GM23338 (cell line): Measurements from ENCODE around the gene ZNF507. TPM values are rescaled to one million over a fixed set of nuclear protein-coding genes. Genes with fewer than 3 reads are reported as not detected.
A peak's percentile ranks its signal among the peaks of the same experiment; 100 is the strongest.

ENCODE experiments used
- ATAC-seq: fragments of 200-7000 bp; cut with Tn5 transposase; 3 replicates; pipeline ENCODE4 v1.9.1; 2020
- DNase-seq: peaks from one replicate; pipeline ENCODE4 v3.0.0-alpha.2; 2015; ENCODE audit warnings: low spot score
- H2AFZ ChIP-seq: fragments of 200-600 bp; sonication (generic); 2 replicates; pipeline ENCODE4 v1.8.0; 2016; ENCODE audit warnings: antibody characterized with exemption, mild to moderate bottlenecking, moderate library complexity
- H3F3A ChIP-seq: fragments of 200-600 bp; sonication (generic); replicated peaks from 2 replicates; pipeline ENCODE4 v1.8.0; 2017; ENCODE audit warnings: antibody characterized with exemption, mixed run types, low read depth
- H3K27ac ChIP-seq: fragments of 200-600 bp; sonication (generic); 2 replicates; pipeline ENCODE4 v1.6.1; 2016; ENCODE audit warnings: low read depth
- H3K27me3 ChIP-seq: fragments of 200-600 bp; sonication (generic); 2 replicates; pipeline ENCODE4 v1.8.0; 2016; ENCODE audit warnings: mild to moderate bottlenecking, mixed run types, moderate library complexity; ENCODE audit not compliant: insufficient read depth
- H3K36me3 ChIP-seq: fragments of 200-600 bp; sonication (generic); 2 replicates; pipeline ENCODE4 v1.8.0; 2016; ENCODE audit warnings: mild to moderate bottlenecking; ENCODE audit not compliant: insufficient read depth
- H3K4me1 ChIP-seq: fragments of 200-600 bp; sonication (generic); 2 replicates; pipeline ENCODE4 v1.8.0; 2016; ENCODE audit warnings: mild to moderate bottlenecking, moderate library complexity; ENCODE audit not compliant: insufficient read depth
- H3K4me2 ChIP-seq: fragments of 200-600 bp; sonication (generic); 2 replicates; pipeline ENCODE4 v1.7.1; 2017; ENCODE audit warnings: mixed run types
- H3K4me3 ChIP-seq: fragments of 200-600 bp; sonication (generic); 2 replicates; pipeline ENCODE4 v1.6.1; 2016; ENCODE audit warnings: mixed run types
- H3K79me2 ChIP-seq: fragments of 200-600 bp; sonication (generic); replicated peaks from 2 replicates; pipeline ENCODE4 v1.8.0; 2017; ENCODE audit warnings: mild to moderate bottlenecking; ENCODE audit not compliant: insufficient read depth
- H3K9me2 ChIP-seq: fragments of 200-600 bp; sonication (generic); 2 replicates; pipeline ENCODE4 v1.8.0; 2017; ENCODE audit not compliant: insufficient read depth
- H4K20me1 ChIP-seq: fragments of 200-600 bp; sonication (generic); replicated peaks from 2 replicates; pipeline ENCODE4 v1.8.0; 2017; ENCODE audit warnings: mild to moderate bottlenecking; ENCODE audit not compliant: insufficient read depth
- H3K27ac Mint-ChIP-seq: 2 replicates; pipeline ENCODE4 v1.8.0; 2020; ENCODE audit warnings: inconsistent platforms, mild to moderate bottlenecking, moderate library complexity, mixed read lengths
- H3K27me3 Mint-ChIP-seq: 3 replicates; pipeline ENCODE4 v1.8.0; 2022; ENCODE audit warnings: low read depth, mild to moderate bottlenecking, moderate library complexity, mixed read lengths, inconsistent platforms; ENCODE audit not compliant: insufficient read depth, poor library complexity
- H3K36me3 Mint-ChIP-seq: 3 replicates; pipeline ENCODE4 v1.8.0; 2021; ENCODE audit warnings: low read depth, mild to moderate bottlenecking, inconsistent platforms, moderate library complexity, mixed read lengths
- H3K4me1 Mint-ChIP-seq: 3 replicates; pipeline ENCODE4 v1.8.0; 2020; ENCODE audit warnings: mild to moderate bottlenecking, inconsistent platforms, mixed read lengths
- H3K4me3 Mint-ChIP-seq: 3 replicates; pipeline ENCODE4 v1.8.0; 2021; ENCODE audit warnings: moderate library complexity, mild to moderate bottlenecking, inconsistent platforms, mixed read lengths
- H3K9me3 Mint-ChIP-seq: 3 replicates; pipeline ENCODE4 v1.8.0; 2020; ENCODE audit warnings: moderate library complexity, mild to moderate bottlenecking, inconsistent platforms, mixed read lengths
- CREB1 ChIP-seq: fragments of 250-450 bp; sonication (Bioruptor Pico); IDR thresholded peaks from 2 replicates; pipeline ENCODE4 v1.5.0; 2020; ENCODE audit warnings: low read depth, mild to moderate bottlenecking, moderate library complexity
- EZH2 ChIP-seq: fragments of 200-600 bp; sonication (generic); IDR thresholded peaks from one replicate; pipeline ENCODE4 v1.8.0; 2017; ENCODE audit warnings: antibody characterized with exemption, mild to moderate bottlenecking, low read depth; ENCODE audit not compliant: unreplicated experiment
- EZH2phosphoT487 ChIP-seq: fragments of 200-600 bp; sonication (generic); IDR thresholded peaks from one replicate; pipeline ENCODE4 v1.8.1; 2018; ENCODE audit warnings: antibody characterized with exemption; ENCODE audit not compliant: unreplicated experiment
- JUNB ChIP-seq: IDR thresholded peaks from one replicate; pipeline ENCODE4 v1.6.1; 2016; ENCODE audit warnings: antibody characterized with exemption; ENCODE audit not compliant: unreplicated experiment
- NANOG ChIP-seq: IDR thresholded peaks from 2 replicates; pipeline ENCODE4 v1.6.1; 2016; ENCODE audit warnings: antibody characterized with exemption, borderline replicate concordance
- POLR2AphosphoS5 ChIP-seq: IDR thresholded peaks from 2 replicates; pipeline ENCODE4 v1.6.1; 2016; ENCODE audit warnings: antibody characterized with exemption, low read depth
- STAT1 ChIP-seq: IDR thresholded peaks from one replicate; pipeline ENCODE4 v1.6.1; 2016; ENCODE audit warnings: antibody characterized with exemption; ENCODE audit not compliant: unreplicated experiment
- ZNF114 ChIP-seq: fragments of 250-450 bp; sonication (Bioruptor Pico); IDR thresholded peaks from 2 replicates; pipeline ENCODE4 v1.5.0; 2020; ENCODE audit warnings: mild to moderate bottlenecking, moderate library complexity
- ZNF331 ChIP-seq: fragments of 250-450 bp; sonication (Bioruptor Pico); IDR thresholded peaks from 2 replicates; pipeline ENCODE4 v1.5.0; 2020; ENCODE audit warnings: low read depth, mild to moderate bottlenecking, moderate library complexity
- polyA plus RNA-seq: library from polyadenylated mRNA; unstranded; fragments of >200 nt; fragmentation: Nextera tagmentation; extraction: Ambion mirVana; gene quantifications from 2 replicates; pipeline ENCODE4 v1.2.1, GENCODE V29; 2016
- total RNA-seq: library from RNA; depleted of rRNA; stranded (reverse); fragments of >200 nt; shearing (Covaris generic); gene quantifications from 2 replicates; pipeline ENCODE4 v1.2.3, GENCODE V29; 2014
- TF ChIP-seq, protein P1 (sequence below), 2 experiments: fragments of 200-600 bp in 1 of 2; sonication (generic) in 1 of 2; conservative IDR thresholded peaks; 2 replicates each; pipeline versions ENCODE4 v1.5.1 to v1.6.1; 2016 to 2017; ENCODE audit warnings: antibody characterized with exemption in 2 of 2, low read depth in 2 of 2, mild to moderate bottlenecking in 2 of 2, moderate library complexity in 1 of 2
- TF ChIP-seq, protein P2 (sequence below): IDR thresholded peaks from one replicate; pipeline ENCODE4 v1.6.1; 2018; ENCODE audit warnings: antibody characterized with exemption; ENCODE audit not compliant: unreplicated experiment
- TF ChIP-seq, protein P3 (sequence below): IDR thresholded peaks from 2 replicates; pipeline ENCODE4 v1.6.1; 2016; ENCODE audit warnings: antibody characterized with exemption

Gene ZNF507
- total and polyA plus RNA-seq, 2 experiments from 2014 or later: 10.4 to 23.4 TPM

DNA sequence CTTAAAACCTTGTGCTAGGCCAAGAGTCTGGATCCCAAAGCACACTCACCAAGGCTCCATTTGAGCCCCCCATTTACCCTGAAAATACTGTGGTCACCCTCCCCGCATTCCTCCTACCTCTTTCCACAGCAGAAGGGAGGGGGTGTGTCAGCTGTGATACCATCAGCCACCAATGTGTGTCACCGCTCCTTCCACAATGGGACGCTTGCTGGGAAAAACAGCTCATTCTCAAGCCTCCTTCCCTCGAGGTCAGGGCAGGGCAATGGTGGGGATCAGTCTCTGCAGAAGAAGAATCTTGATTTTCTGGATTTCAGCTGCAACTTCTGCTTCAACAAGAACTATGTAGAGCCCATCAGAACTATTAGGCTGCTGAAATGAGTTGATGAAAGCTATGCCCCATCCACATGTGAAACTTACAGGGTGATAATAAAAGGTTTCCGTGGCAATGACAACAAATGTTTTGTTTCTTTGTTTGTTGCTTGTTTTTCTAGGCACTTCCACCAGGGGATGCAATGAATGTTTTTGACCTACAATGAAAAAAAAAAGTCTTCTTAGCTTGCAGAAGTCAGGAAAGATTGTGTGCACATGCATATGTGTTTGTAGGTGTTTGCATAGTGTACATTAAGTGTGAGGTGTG, 26.4 kb upstream of the ZNF507 start:
- 0 out of 2 replicates have a peak overlapping the region, but pooled peaks have one; percentile 61 for H3K27ac Mint-ChIP-seq
- no peaks in the 10 kb centered on the region for H3K36me3 Mint-ChIP-seq
- no peaks in the 10 kb centered on the region for H3K79me2 ChIP-seq
- no peak overlapping the region for H3K27ac ChIP-seq
- ATAC-seq: peak; percentile 89
- H3K27me3 Mint-ChIP-seq: peaks cover 7% of the 10 kb centered on the region
- peaks cover 11% of the 10 kb centered on the region; the same call in 1 of the 2 replicates for H3K4me1 ChIP-seq
- no peak overlapping the region for H3K4me3 Mint-ChIP-seq
- H3K4me2 ChIP-seq: no peak overlapping the region
- no peaks in the 10 kb centered on the region for H3K9me3 Mint-ChIP-seq
- no peaks in the 10 kb centered on the region; the same call in 1 of the 2 replicates for H3F3A ChIP-seq
- H3K36me3 ChIP-seq: no peaks in the 10 kb centered on the region
- no peaks in the 10 kb centered on the region for H3K27me3 ChIP-seq
- H3K4me3 ChIP-seq: no peak overlapping the region
- 0 out of 2 replicates have a peak, but pooled peaks cover 2% of the 10 kb centered on the region for H3K9me2 ChIP-seq
- peak; percentile 83 for DNase-seq
- TF ChIP-seq JUNB: no peak
- TF ChIP-seq, protein P1, sequence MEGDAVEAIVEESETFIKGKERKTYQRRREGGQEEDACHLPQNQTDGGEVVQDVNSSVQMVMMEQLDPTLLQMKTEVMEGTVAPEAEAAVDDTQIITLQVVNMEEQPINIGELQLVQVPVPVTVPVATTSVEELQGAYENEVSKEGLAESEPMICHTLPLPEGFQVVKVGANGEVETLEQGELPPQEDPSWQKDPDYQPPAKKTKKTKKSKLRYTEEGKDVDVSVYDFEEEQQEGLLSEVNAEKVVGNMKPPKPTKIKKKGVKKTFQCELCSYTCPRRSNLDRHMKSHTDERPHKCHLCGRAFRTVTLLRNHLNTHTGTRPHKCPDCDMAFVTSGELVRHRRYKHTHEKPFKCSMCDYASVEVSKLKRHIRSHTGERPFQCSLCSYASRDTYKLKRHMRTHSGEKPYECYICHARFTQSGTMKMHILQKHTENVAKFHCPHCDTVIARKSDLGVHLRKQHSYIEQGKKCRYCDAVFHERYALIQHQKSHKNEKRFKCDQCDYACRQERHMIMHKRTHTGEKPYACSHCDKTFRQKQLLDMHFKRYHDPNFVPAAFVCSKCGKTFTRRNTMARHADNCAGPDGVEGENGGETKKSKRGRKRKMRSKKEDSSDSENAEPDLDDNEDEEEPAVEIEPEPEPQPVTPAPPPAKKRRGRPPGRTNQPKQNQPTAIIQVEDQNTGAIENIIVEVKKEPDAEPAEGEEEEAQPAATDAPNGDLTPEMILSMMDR (conservative IDR thresholded peaks at IDR 0.05; ENCODE audit: low read depth in 2 of 2): peak; percentile 51 to 55
- H3K4me1 Mint-ChIP-seq: peaks cover 27% of the 10 kb centered on the region
- no peak overlapping the region for H2AFZ ChIP-seq
- H4K20me1 ChIP-seq: no peaks in the 10 kb centered on the region

DNA sequence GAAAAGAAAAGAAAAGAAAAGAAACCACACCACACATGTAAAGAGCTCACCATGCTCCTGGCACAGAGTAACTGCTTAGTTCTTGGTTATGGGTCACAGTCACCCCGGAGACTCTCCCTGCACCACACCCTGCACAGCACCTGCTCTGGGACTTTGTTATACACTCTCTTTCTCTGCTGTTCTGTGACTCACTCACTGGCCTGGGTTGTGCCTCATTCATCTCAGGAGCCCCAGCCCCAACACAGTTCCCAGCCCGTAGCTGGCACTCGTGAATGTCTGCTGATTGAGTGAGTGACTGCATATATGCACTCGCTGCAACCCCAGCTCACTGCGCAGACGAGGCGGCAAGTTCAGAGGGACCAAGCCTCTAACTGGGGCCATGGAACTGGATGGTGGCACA, 22.9 kb upstream of the ZNF507 start:
- Histone ChIP-seq H2AFZ (no peak overlapping the region), H3K27me3 (no peaks in the 10 kb centered on the region), H3K36me3 (no peaks in the 10 kb centered on the region), H3K9me2 (0 out of 2 replicates have a peak, but pooled peaks cover 2% of the 10 kb centered on the region), H3K4me2 (no peak overlapping the region), H3K4me1 (peaks cover 2% of the 10 kb centered on the region; the same call in 1 of the 2 replicates), H3K79me2 (no peaks in the 10 kb centered on the region), H4K20me1 (no peaks in the 10 kb centered on the region), H3K4me3 (no peak overlapping the region), H3F3A (no peaks in the 10 kb centered on the region; the same call in 1 of the 2 replicates), H3K27ac (no peak overlapping the region)
- ATAC-seq: no peak
- H3K9me3 Mint-ChIP-seq: no peaks in the 10 kb centered on the region
- DNase-seq: no peak
- peaks cover 13% of the 10 kb centered on the region; the same call in 2 of the 3 replicates for H3K4me1 Mint-ChIP-seq
- H3K27me3 Mint-ChIP-seq: peaks cover 10% of the 10 kb centered on the region
- H3K4me3 Mint-ChIP-seq: no peak overlapping the region
- no peak overlapping the region for H3K27ac Mint-ChIP-seq
- H3K36me3 Mint-ChIP-seq: no peaks in the 10 kb centered on the region
- TF ChIP-seq, protein P2, sequence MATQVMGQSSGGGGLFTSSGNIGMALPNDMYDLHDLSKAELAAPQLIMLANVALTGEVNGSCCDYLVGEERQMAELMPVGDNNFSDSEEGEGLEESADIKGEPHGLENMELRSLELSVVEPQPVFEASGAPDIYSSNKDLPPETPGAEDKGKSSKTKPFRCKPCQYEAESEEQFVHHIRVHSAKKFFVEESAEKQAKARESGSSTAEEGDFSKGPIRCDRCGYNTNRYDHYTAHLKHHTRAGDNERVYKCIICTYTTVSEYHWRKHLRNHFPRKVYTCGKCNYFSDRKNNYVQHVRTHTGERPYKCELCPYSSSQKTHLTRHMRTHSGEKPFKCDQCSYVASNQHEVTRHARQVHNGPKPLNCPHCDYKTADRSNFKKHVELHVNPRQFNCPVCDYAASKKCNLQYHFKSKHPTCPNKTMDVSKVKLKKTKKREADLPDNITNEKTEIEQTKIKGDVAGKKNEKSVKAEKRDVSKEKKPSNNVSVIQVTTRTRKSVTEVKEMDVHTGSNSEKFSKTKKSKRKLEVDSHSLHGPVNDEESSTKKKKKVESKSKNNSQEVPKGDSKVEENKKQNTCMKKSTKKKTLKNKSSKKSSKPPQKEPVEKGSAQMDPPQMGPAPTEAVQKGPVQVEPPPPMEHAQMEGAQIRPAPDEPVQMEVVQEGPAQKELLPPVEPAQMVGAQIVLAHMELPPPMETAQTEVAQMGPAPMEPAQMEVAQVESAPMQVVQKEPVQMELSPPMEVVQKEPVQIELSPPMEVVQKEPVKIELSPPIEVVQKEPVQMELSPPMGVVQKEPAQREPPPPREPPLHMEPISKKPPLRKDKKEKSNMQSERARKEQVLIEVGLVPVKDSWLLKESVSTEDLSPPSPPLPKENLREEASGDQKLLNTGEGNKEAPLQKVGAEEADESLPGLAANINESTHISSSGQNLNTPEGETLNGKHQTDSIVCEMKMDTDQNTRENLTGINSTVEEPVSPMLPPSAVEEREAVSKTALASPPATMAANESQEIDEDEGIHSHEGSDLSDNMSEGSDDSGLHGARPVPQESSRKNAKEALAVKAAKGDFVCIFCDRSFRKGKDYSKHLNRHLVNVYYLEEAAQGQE: no peak
- TF ChIP-seq, protein P1 (conservative IDR thresholded peaks at IDR 0.05; ENCODE audit: low read depth in 2 of 2): no peak
- TF ChIP-seq ZNF114 (CRISPR knock-in tag): no peak
- no peak for TF ChIP-seq JUNB
- TF ChIP-seq EZH2: no peak
- no peak for TF ChIP-seq POLR2AphosphoS5
- no peak for TF ChIP-seq EZH2phosphoT487
- TF ChIP-seq, protein P3, sequence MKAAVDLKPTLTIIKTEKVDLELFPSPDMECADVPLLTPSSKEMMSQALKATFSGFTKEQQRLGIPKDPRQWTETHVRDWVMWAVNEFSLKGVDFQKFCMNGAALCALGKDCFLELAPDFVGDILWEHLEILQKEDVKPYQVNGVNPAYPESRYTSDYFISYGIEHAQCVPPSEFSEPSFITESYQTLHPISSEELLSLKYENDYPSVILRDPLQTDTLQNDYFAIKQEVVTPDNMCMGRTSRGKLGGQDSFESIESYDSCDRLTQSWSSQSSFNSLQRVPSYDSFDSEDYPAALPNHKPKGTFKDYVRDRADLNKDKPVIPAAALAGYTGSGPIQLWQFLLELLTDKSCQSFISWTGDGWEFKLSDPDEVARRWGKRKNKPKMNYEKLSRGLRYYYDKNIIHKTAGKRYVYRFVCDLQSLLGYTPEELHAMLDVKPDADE: no peak
- no peak for TF ChIP-seq ZNF331
- TF ChIP-seq NANOG: no peak
- TF ChIP-seq STAT1: no peak
- no peak for TF ChIP-seq CREB1 (CRISPR knock-in tag)
